HEK293 (cell line): ENCODE measurements around the gene ARPIN.

Experiments used
- CTCF ChIA-PET: fragments of 350-600 bp; formaldehyde crosslinking; extraction: SDS; loops from one replicate; lab custom pipeline; 2021; ENCODE audit warnings: antibody characterized with exemption; lab: Yijun Ruan, JAX
- POLR2A ChIA-PET: fragments of 300-600 bp; formaldehyde crosslinking; extraction: SDS; loops from one replicate; lab custom pipeline; 2020; ENCODE audit warnings: antibody characterized with exemption, inconsistent platforms; lab: Yijun Ruan, JAX
- H3K27ac ChIP-seq: fragments of 200-500 bp; sonication (Bioruptor generic); 2 replicates; pipeline ENCODE4 v1.5.1; 2014; ENCODE audit warnings: low read depth, low read length, control low read depth, inconsistent platforms; ENCODE audit errors: extremely low read depth
- H3K36me3 ChIP-seq, 2 experiments: fragments of 200-500 bp in 1 of 2; sonication (Bioruptor generic) in 1 of 2; 1 replicate in 1 of 2; 2 replicates in 1 of 2; pipeline ENCODE4 v1.5.1; 2014 to 2017; ENCODE audit warnings: inconsistent platforms in 2 of 2, low read length in 2 of 2; ENCODE audit not compliant: control insufficient read depth in 2 of 2, insufficient read depth in 1 of 2
- H3K4me1 ChIP-seq: fragments of 200-500 bp; sonication (Bioruptor generic); 2 replicates; pipeline ENCODE4 v1.5.1; 2014; ENCODE audit warnings: mild to moderate bottlenecking, low read length, inconsistent platforms; ENCODE audit not compliant: control insufficient read depth, insufficient read depth
- H3K4me3 ChIP-seq: 2 replicates; pipeline ENCODE4 v1.5.1; 2011; ENCODE audit warnings: low read depth, mild to moderate bottlenecking, control low read depth, low read length, moderate library complexity
- H3K9me3 ChIP-seq: fragments of 200-500 bp; sonication (Bioruptor generic); 2 replicates; pipeline ENCODE4 v1.5.1; 2014; ENCODE audit warnings: low read depth, low read length, inconsistent platforms; ENCODE audit not compliant: control insufficient read depth, insufficient read depth
- BCL6B ChIP-seq: fragments of 450-650 bp; formaldehyde crosslinking; IDR thresholded peaks from 2 replicates; pipeline ENCODE4 v1.5.1; 2017; ENCODE audit warnings: missing biosample characterization, missing genetic modification characterization
- CTCF ChIP-seq: fragments of 450-650 bp; formaldehyde crosslinking; IDR thresholded peaks from 2 replicates; pipeline ENCODE4 v1.5.1; 2016; ENCODE audit warnings: missing biosample characterization, missing genetic modification characterization
- KLF10 ChIP-seq: fragments of 450-650 bp; IDR thresholded peaks from 2 replicates; pipeline ENCODE4 v1.5.1; 2018; ENCODE audit warnings: missing biosample characterization, mild to moderate bottlenecking, missing genetic modification characterization
- MEIS1 ChIP-seq: sonication (generic); formaldehyde crosslinking; IDR thresholded peaks from 2 replicates; pipeline ENCODE4 v1.8.1; 2022; ENCODE audit warnings: missing genetic modification reagents, mild to moderate bottlenecking, borderline replicate concordance
- PRDM1 ChIP-seq: fragments of 450-650 bp; formaldehyde crosslinking; IDR thresholded peaks from 2 replicates; pipeline ENCODE4; 2016; ENCODE audit warnings: missing biosample characterization, missing genetic modification characterization
- YY1 ChIP-seq: fragments of 450-650 bp; formaldehyde crosslinking; IDR thresholded peaks from 2 replicates; pipeline ENCODE4 v1.5.1; 2018; ENCODE audit warnings: missing biosample characterization, missing genetic modification characterization
- ZBTB20 ChIP-seq: fragments of 450-650 bp; formaldehyde crosslinking; IDR thresholded peaks from 2 replicates; pipeline ENCODE4 v1.5.1; 2016; ENCODE audit warnings: missing biosample characterization, missing genetic modification characterization
- ZFP37 ChIP-seq: fragments of 450-650 bp; formaldehyde crosslinking; IDR thresholded peaks from 2 replicates; pipeline ENCODE4 v1.5.1; 2016; ENCODE audit warnings: missing biosample characterization, missing genetic modification characterization
- ZNF10 ChIP-seq: fragments of 450-650 bp; formaldehyde crosslinking; IDR thresholded peaks from 2 replicates; pipeline ENCODE4 v1.5.1; 2017; ENCODE audit warnings: missing biosample characterization, missing genetic modification characterization
- ZNF184 ChIP-seq: fragments of 450-650 bp; IDR thresholded peaks from 2 replicates; pipeline ENCODE4 v1.5.1; 2018; ENCODE audit warnings: missing biosample characterization, mild to moderate bottlenecking, missing genetic modification characterization
- ZNF221 ChIP-seq: fragments of 450-650 bp; formaldehyde crosslinking; IDR thresholded peaks from 2 replicates; pipeline ENCODE4 v1.5.1; 2017; ENCODE audit warnings: missing biosample characterization, missing genetic modification characterization, borderline replicate concordance
- ZNF23 ChIP-seq: fragments of 450-650 bp; formaldehyde crosslinking; IDR thresholded peaks from 2 replicates; pipeline ENCODE4 v1.5.1; 2016; ENCODE audit warnings: missing biosample characterization, missing genetic modification characterization, borderline replicate concordance
- ZNF274 ChIP-seq, 2 experiments: fragments of 200-500 bp in 1 of 2; fragments of 450-650 bp in 1 of 2; sonication (Bioruptor generic) in 1 of 2; formaldehyde crosslinking in 1 of 2; IDR thresholded peaks; 2 replicates each; pipeline versions ENCODE4 v1.5.1 to v1.6.1; 2014 to 2016; ENCODE audit warnings: borderline replicate concordance in 1 of 2, inconsistent platforms in 1 of 2, low read length in 1 of 2, missing biosample characterization in 1 of 2, missing genetic modification characterization in 1 of 2
- ZNF48 ChIP-seq: fragments of 450-650 bp; formaldehyde crosslinking; IDR thresholded peaks from 2 replicates; pipeline ENCODE4 v1.5.1; 2016; ENCODE audit warnings: missing biosample characterization, missing genetic modification characterization
- ZNF488 ChIP-seq: fragments of 450-650 bp; formaldehyde crosslinking; IDR thresholded peaks from 2 replicates; pipeline ENCODE4 v1.5.1; 2016; ENCODE audit warnings: missing biosample characterization, missing genetic modification characterization
- ZNF548 ChIP-seq: fragments of 450-650 bp; formaldehyde crosslinking; IDR thresholded peaks from 2 replicates; pipeline ENCODE4 v1.5.1; 2016; ENCODE audit warnings: missing biosample characterization, missing genetic modification characterization
- ZNF558 ChIP-seq: fragments of 450-650 bp; formaldehyde crosslinking; IDR thresholded peaks from 2 replicates; pipeline ENCODE4 v1.5.1; 2016; ENCODE audit warnings: missing biosample characterization, missing genetic modification characterization
- ZNF623 ChIP-seq: fragments of 450-650 bp; formaldehyde crosslinking; IDR thresholded peaks from 2 replicates; pipeline ENCODE4 v1.5.1; 2016; ENCODE audit warnings: missing biosample characterization, missing genetic modification characterization
- ZNF629 ChIP-seq: fragments of 450-650 bp; formaldehyde crosslinking; IDR thresholded peaks from 2 replicates; pipeline ENCODE4 v1.5.1; 2017; ENCODE audit warnings: missing biosample characterization, missing genetic modification characterization
- ZNF654 ChIP-seq: fragments of 450-650 bp; formaldehyde crosslinking; IDR thresholded peaks from 2 replicates; pipeline ENCODE4 v1.5.1; 2016; ENCODE audit warnings: low read depth, missing biosample characterization, missing genetic modification characterization
- ZNF670 ChIP-seq: fragments of 450-650 bp; formaldehyde crosslinking; IDR thresholded peaks from 2 replicates; pipeline ENCODE4 v1.5.1; 2016; ENCODE audit warnings: missing biosample characterization, missing genetic modification characterization, low read depth
- ZNF692 ChIP-seq: fragments of 450-650 bp; formaldehyde crosslinking; IDR thresholded peaks from 2 replicates; pipeline ENCODE4 v1.5.1; 2016; ENCODE audit warnings: missing biosample characterization, missing genetic modification characterization
- ZNF747 ChIP-seq: fragments of 450-650 bp; formaldehyde crosslinking; IDR thresholded peaks from 2 replicates; pipeline ENCODE4 v1.5.1; 2016; ENCODE audit warnings: missing biosample characterization, missing genetic modification characterization
- ZNF791 ChIP-seq: fragments of 450-650 bp; formaldehyde crosslinking; IDR thresholded peaks from 2 replicates; pipeline ENCODE4 v1.5.1; 2016; ENCODE audit warnings: missing biosample characterization, missing genetic modification characterization
- ZNF792 ChIP-seq: fragments of 450-650 bp; formaldehyde crosslinking; IDR thresholded peaks from 2 replicates; pipeline ENCODE4 v1.5.1; 2016; ENCODE audit warnings: missing biosample characterization, missing genetic modification characterization
- ZNF830 ChIP-seq: fragments of 450-650 bp; IDR thresholded peaks from 2 replicates; pipeline ENCODE4 v1.5.0; 2018; ENCODE audit warnings: missing biosample characterization, missing genetic modification characterization, low read depth, mild to moderate bottlenecking, moderate library complexity
- ZSCAN23 ChIP-seq: fragments of 450-650 bp; formaldehyde crosslinking; IDR thresholded peaks from 2 replicates; pipeline ENCODE4 v1.5.1; 2016; ENCODE audit warnings: missing biosample characterization, missing genetic modification characterization

ARPIN gene

GRCh38 chr15:89893696-89894447, 18.9 kb downstream of the ARPIN start, which contains the start of gene AP3S2 (continued):
- TF ChIP-seq ZNF692 (tag by site-specific recombination) (peak; percentile 95), ZBTB20 (tag by site-specific recombination) (peak; percentile 96), ZNF23 (tag by site-specific recombination) (no peak), ZSCAN23 (tag by site-specific recombination) (peak; percentile 97), KLF10 (peak; percentile 54; the same call in 1 of the 2 replicates), ZNF221 (tag by site-specific recombination) (no peak), ZNF747 (no peak), ZNF791 (tag by site-specific recombination) (no peak), ZNF654 (tag by site-specific recombination) (no peak; the same call in 1 of the 2 replicates), MEIS1 (CRISPR knock-in tag) (no peak), ZNF792 (tag by site-specific recombination) (peak; percentile 70), ZNF629 (tag by site-specific recombination) (peak; percentile 91), ZNF558 (tag by site-specific recombination) (peak; percentile 73; the same call in 1 of the 2 replicates), ZNF10 (peak; percentile 84), ZNF48 (tag by site-specific recombination) (no peak), ZFP37 (tag by site-specific recombination) (peak; percentile 100), ZNF274 (IDR thresholded peaks at IDR 0.05; ENCODE audit: low read length) (no peak), ZNF274 (tag by site-specific recombination; IDR thresholded peaks at IDR 0.05; ENCODE audit: borderline replicate concordance) (no peak), ZNF488 (tag by site-specific recombination) (no peak)

GRCh38 chr15:89893027-89893426, 19.7 kb downstream of the ARPIN start:
- Histone ChIP-seq H3K4me3 (peak overlapping the region; percentile 64), H3K4me1 (peaks cover 3% of the 10 kb centered on the region), H3K36me3 (peaks cover 11 to 16% of the 10 kb centered on the region in 2 experiments), H3K27ac (peak overlapping the region; percentile 84)
- CTCF ChIA-PET = interaction anchor here (0.8 to 10.2 kb wide), 3 partner anchors 17 to 193 kb away, joined by 4 to 145 read pairs (median 107); no protein-coding TSS in a partner anchor
- no peak for TF ChIP-seq ZNF548 (tag by site-specific recombination)
- TF ChIP-seq, all 188 proteins: peak for 0
- POLR2A ChIA-PET = interaction anchor here (1.6 to 2.4 kb wide), 2 partner anchors 20 to 194 kb away, joined by 8 to 32 read pairs; partner anchors contain the start of gene ARPIN
- no peaks in the 10 kb centered on the region for H3K9me3 ChIP-seq

GRCh38 chr15:89888214-89888804, 24.4 kb downstream of the ARPIN start:
- H3K9me3 ChIP-seq = no peaks in the 10 kb centered on the region
- H3K36me3 ChIP-seq = peaks cover 50 to 63% of the 10 kb centered on the region in 2 experiments
- H3K4me3 ChIP-seq = no peak overlapping the region
- H3K4me1 ChIP-seq = peaks cover 3% of the 10 kb centered on the region
- H3K27ac ChIP-seq = no peak overlapping the region
- CTCF ChIA-PET = interaction anchor here (0.6 to 10.2 kb wide), 24 partner anchors 9 to 277 kb away, joined by 3 to 145 read pairs (median 4); partner anchors contain the start of gene ARPIN
- POLR2A ChIA-PET = interaction anchor here (1.0 to 1.6 kb wide), 3 partner anchors 122 to 148 kb away, joined by 3 to 4 read pairs (median 3); no protein-coding TSS in a partner anchor
- no peak for TF ChIP-seq PRDM1 (tag by site-specific recombination)
- TF ChIP-seq ZNF830 (tag by site-specific recombination) = no peak
- no peak for TF ChIP-seq BCL6B (tag by site-specific recombination)
- TF ChIP-seq ZNF654 (tag by site-specific recombination) = peak; percentile 21
- TF ChIP-seq ZNF184 (tag by site-specific recombination) = no peak
- TF ChIP-seq YY1 (tag by site-specific recombination) = no peak
- TF ChIP-seq ZNF623 (tag by site-specific recombination) = no peak
- no peak for TF ChIP-seq ZNF670 (tag by site-specific recombination)
- peak; percentile 26; the same call in 1 of the 2 replicates for TF ChIP-seq CTCF
